Measurements from ENCODE around the gene LTK.

DNA sequence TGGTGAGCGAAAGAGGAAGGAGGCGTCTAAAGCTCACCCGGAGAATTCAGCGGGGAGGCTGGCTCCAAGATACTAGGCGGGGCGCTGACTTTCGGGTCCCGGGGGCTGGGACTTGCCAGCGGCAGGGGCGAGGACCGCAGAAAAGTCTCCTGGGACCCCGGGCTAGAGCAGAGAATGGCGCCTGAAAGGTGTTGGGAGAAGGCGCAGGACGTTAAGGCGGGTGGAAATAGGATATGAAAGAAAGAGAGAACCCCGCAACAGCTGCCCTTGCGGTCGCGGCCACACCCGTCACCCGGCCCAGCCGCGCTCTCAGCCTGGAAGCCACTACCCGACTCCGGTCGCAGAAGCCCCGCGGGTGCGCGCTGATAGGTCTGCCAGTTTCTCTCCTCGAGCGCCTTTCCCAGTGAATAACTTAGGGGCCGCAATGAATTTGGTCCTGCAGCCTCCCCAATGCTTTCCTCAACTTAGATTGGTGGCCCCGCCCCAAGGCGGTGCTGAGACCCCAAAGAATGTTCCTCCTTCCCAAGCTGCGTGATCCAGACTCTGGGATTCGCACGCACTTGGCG, 604 bp downstream of the LTK start:
- no peak for TF ChIP-seq POLR2A (IDR thresholded peaks at IDR 0.05)
- TF ChIP-seq, protein P1, sequence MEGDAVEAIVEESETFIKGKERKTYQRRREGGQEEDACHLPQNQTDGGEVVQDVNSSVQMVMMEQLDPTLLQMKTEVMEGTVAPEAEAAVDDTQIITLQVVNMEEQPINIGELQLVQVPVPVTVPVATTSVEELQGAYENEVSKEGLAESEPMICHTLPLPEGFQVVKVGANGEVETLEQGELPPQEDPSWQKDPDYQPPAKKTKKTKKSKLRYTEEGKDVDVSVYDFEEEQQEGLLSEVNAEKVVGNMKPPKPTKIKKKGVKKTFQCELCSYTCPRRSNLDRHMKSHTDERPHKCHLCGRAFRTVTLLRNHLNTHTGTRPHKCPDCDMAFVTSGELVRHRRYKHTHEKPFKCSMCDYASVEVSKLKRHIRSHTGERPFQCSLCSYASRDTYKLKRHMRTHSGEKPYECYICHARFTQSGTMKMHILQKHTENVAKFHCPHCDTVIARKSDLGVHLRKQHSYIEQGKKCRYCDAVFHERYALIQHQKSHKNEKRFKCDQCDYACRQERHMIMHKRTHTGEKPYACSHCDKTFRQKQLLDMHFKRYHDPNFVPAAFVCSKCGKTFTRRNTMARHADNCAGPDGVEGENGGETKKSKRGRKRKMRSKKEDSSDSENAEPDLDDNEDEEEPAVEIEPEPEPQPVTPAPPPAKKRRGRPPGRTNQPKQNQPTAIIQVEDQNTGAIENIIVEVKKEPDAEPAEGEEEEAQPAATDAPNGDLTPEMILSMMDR (IDR thresholded peaks at IDR 0.05 in 8 of 11, conservative IDR thresholded peaks at IDR 0.05 in 3 of 11): no peak
- no peak for TF ChIP-seq POLR2AphosphoS5 (IDR thresholded peaks at IDR 0.05)

All from spleen (tissue), 7 donors.